Left ventricle myocardium inferior (tissue), 1 donor: ENCODE measurements around the gene ZNF487. TPM values are rescaled to one million over a fixed set of nuclear protein-coding genes. Genes with fewer than 3 reads are reported as not detected.
"Not testable (repeated sequence)": the region's sequence is repeated elsewhere in the genome, so short reads cannot be mapped to it uniquely, and the experiment has no call there.

ENCODE experiments used
- DNase-seq: peaks from one replicate; pipeline ENCODE4 v3.0.0-alpha.2; 2020
- H3K27ac ChIP-seq: fragments of 200-600 bp; replicated peaks from 2 replicates; pipeline ENCODE4 v1.8.0; 2021
- H3K27me3 ChIP-seq: fragments of 200-600 bp; 2 replicates; pipeline ENCODE4 v1.8.0; 2021; ENCODE audit warnings: low read depth
- H3K36me3 ChIP-seq: fragments of 200-600 bp; 2 replicates; pipeline ENCODE4 v1.8.0; 2021
- H3K4me1 ChIP-seq: fragments of 200-600 bp; 2 replicates; pipeline ENCODE4 v1.8.0; 2021
- H3K4me3 ChIP-seq: fragments of 200-600 bp; 2 replicates; pipeline ENCODE4 v1.8.0; 2021; ENCODE audit warnings: mild to moderate bottlenecking, moderate library complexity
- H3K9me3 ChIP-seq: fragments of 200-600 bp; replicated peaks from 2 replicates; pipeline ENCODE4 v1.8.0; 2021
- CTCF ChIP-seq: fragments of 200-600 bp; IDR thresholded peaks from 2 replicates; pipeline ENCODE4 v1.8.0; 2021; ENCODE audit warnings: antibody characterized with exemption, mild to moderate bottlenecking, borderline replicate concordance
- intact Hi-C: fragments of 100-400 bp; cut with micrococcal nuclease; formaldehyde crosslinking; loops from one replicate; pipeline ENCODE4 v1.11.0; 2022
- total RNA-seq: library from RNA; stranded (reverse); fragmentation: NEBNext Ultra II Directional; extraction: Animal tissue kit (Norgen Biotek cat#: 25700); gene quantifications from one replicate; pipeline ENCODE4 v1.2.1, GENCODE V29; 2021
- donor health status: DM: no; HTN: yes; CAD: no; lungs with severe emphysema.

ZNF487 gene
- total RNA-seq, 1 donor from 2014 or later: 2.2 TPM

DNA sequence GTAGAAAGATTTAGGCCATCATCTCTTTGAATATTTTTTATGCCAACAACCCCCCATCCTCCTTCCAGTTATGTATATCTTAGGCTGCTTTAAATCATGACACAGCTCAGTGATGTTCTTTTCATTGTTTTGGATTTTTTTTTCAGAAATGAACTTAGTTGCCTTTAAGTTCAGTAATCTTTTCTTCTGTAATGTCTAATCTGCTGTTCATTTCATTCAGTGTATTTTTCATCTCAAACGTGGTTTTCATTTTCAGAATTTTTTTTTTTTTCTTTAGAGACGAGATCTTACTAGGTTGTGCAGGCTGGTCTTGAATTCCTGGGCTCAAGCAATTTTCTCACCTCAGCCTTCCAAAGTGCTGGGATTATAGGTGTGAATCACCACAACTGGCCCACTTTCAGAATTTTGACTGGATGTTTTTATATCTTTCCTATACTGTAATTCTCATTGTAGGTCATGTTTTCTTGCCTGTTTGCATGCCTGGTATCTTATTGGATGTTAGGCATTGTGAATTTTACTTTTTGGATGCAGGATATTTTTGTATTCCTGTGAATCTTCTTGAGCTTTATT, 8.1 kb downstream of the ZNF487 start:
- Histone ChIP-seq H3K27ac (no peak overlapping the region), H3K36me3 (no peaks in the 10 kb centered on the region), H3K4me1 (no peaks in the 10 kb centered on the region), H3K4me3 (no peak overlapping the region), H3K27me3 (no peaks in the 10 kb centered on the region), H3K9me3 (no peaks in the 10 kb centered on the region)
- TF ChIP-seq CTCF: no peak
- DNase-seq: no peak
- intact Hi-C loops: no loop called here

GRCh38 chr10:43446219-43447017, 9.5 kb downstream of the ZNF487 start:
- H3K27me3 ChIP-seq, intact Hi-C loops, H3K4me1 ChIP-seq, H3K4me3 ChIP-seq, H3K36me3 ChIP-seq, H3K9me3 ChIP-seq, DNase-seq, H3K27ac ChIP-seq: not testable (repeated sequence)

GRCh38 chr10:43448742-43449141, 11.8 kb downstream of the ZNF487 start:
- Histone ChIP-seq H3K4me1 (no peaks in the 10 kb centered on the region), H3K27ac (no peak overlapping the region), H3K36me3 (no peaks in the 10 kb centered on the region), H3K4me3 (no peak overlapping the region), H3K27me3 (no peaks in the 10 kb centered on the region), H3K9me3 (no peaks in the 10 kb centered on the region)
- intact Hi-C loops: no loop called here
- no peak for DNase-seq
- TF ChIP-seq CTCF: no peak

GRCh38 chr10:43452356-43452914, 15.5 kb downstream of the ZNF487 start:
- DNase-seq: no peak
- no peaks in the 10 kb centered on the region for H3K27me3 ChIP-seq
- no peak overlapping the region for H3K27ac ChIP-seq
- no peaks in the 10 kb centered on the region for H3K36me3 ChIP-seq
- no peak for TF ChIP-seq CTCF
- intact Hi-C loops: no loop called here
- peaks cover 23% of the 10 kb centered on the region for H3K4me1 ChIP-seq
- H3K4me3 ChIP-seq: no peak overlapping the region
- no peaks in the 10 kb centered on the region for H3K9me3 ChIP-seq

GRCh38 chr10:43453266-43453831, 16.4 kb downstream of the ZNF487 start:
- Histone ChIP-seq H3K36me3 (no peaks in the 10 kb centered on the region), H3K4me1 (peaks cover 23% of the 10 kb centered on the region), H3K27me3 (no peaks in the 10 kb centered on the region), H3K27ac (no peak overlapping the region), H3K9me3 (no peaks in the 10 kb centered on the region), H3K4me3 (no peak overlapping the region)
- intact Hi-C loops: no loop called here
- TF ChIP-seq CTCF: no peak
- no peak for DNase-seq

DNA sequence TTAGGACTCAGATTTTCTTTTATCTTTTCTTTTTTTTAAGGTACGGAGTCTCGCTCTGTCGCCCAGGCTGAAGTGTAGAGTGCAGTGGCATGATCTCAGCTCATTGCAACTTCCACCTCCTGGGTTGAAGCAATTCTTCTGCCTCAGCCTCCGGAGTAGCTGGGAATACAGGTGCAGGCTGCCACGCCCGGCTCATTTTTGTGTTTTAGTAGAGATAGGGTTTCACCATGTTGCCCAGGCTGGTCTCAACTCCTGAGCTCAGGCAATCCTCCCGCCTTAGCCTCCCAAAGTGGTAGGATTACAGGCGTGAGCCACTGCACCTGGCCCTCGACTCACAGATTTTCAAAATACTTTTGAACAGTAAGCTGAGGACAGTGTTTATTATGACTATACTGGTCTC, 17.1 kb downstream of the ZNF487 start:
- H3K27me3 ChIP-seq, H3K9me3 ChIP-seq, DNase-seq, H3K4me3 ChIP-seq, H3K36me3 ChIP-seq, intact Hi-C loops: not testable (repeated sequence)
- Histone ChIP-seq H3K4me1 (peaks cover 23% of the 10 kb centered on the region), H3K27ac (peak overlapping the region; percentile 94)

DNA sequence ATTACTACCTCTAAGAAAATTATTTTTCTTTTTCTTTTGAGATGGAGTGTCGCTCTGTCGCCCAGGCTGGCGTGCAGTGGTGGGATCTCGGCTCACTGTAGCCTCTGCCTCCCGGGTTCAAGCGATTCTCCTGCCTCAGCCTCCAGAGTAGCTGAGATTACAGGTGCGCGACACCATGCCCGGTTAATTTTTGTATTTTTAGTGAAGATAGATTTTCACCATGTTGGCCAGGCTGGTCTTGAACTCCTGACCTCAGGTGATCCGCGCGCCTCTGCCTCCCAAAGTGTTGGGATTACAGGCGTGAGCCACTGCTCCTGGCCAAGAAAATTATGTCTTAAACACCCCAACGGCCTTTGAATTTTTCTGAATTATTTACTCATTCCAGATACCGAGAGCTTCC, 19.6 kb downstream of the ZNF487 start:
- H3K27me3 ChIP-seq, H3K9me3 ChIP-seq, DNase-seq, H3K36me3 ChIP-seq, intact Hi-C loops: not testable (repeated sequence)
- Histone ChIP-seq H3K4me1 (peaks cover 23% of the 10 kb centered on the region), H3K4me3 (peak overlapping the region; percentile 73), H3K27ac (peak overlapping the region; percentile 94)
